SK-N-SH (cell line): ENCODE measurements around the gene MIEN1. TPM values are rescaled to one million over a fixed set of nuclear protein-coding genes. Genes with fewer than 3 reads are reported as not detected.

Source experiments
- CTCF ChIA-PET: fragments of 300-600, 350-600 bp; formaldehyde crosslinking; extraction: SDS; loops from one replicate; lab custom pipeline; 2021; lab: Yijun Ruan, JAX
- POLR2A ChIA-PET: fragments of 350-600 bp; sonication (Branson Sonifier 250); formaldehyde crosslinking; extraction: SDS; loops from one replicate; lab custom pipeline; 2020; ENCODE audit warnings: antibody characterized with exemption, inconsistent platforms; lab: Yijun Ruan, JAX
- DNase-seq: peaks from one replicate; pipeline ENCODE4 v3.0.0; 2012
- H2AFZ ChIP-seq: fragments of 200-600 bp; sonication (generic); 2 replicates; pipeline ENCODE4 v1.8.1; 2016; ENCODE audit warnings: antibody characterized with exemption, mild to moderate bottlenecking, low read depth
- H3F3A ChIP-seq: fragments of 200-600 bp; sonication (generic); replicated peaks from 2 replicates; pipeline ENCODE3; 2016; ENCODE audit warnings: antibody characterized with exemption, mild to moderate bottlenecking; ENCODE audit not compliant: insufficient read depth
- H3K27ac ChIP-seq, 2 experiments: fragments of 200-500 bp in 1 of 2; fragments of 200-600 bp in 1 of 2; sonication (Bioruptor generic) in 1 of 2; sonication (generic), shearing (Covaris generic) in 1 of 2; 2 replicates each; pipeline versions ENCODE4 v1.5.1 to v1.6.1; 2014 to 2016; ENCODE audit warnings: low read depth in 2 of 2, inconsistent platforms in 1 of 2, low read length in 1 of 2, mild to moderate bottlenecking in 1 of 2, mixed read lengths in 1 of 2
- H3K27me3 ChIP-seq: fragments of 200-600 bp; sonication (generic), shearing (Covaris generic); 2 replicates; pipeline ENCODE4 v1.6.1; 2016; ENCODE audit warnings: mixed run types; ENCODE audit not compliant: insufficient read depth
- H3K36me3 ChIP-seq, 2 experiments: fragments of 200-500 bp in 1 of 2; fragments of 200-600 bp in 1 of 2; sonication (Bioruptor generic) in 1 of 2; sonication (generic) in 1 of 2; replicated peaks in 1 of 2; 2 replicates each; pipeline versions ENCODE3 to v1.5.1; 2014 to 2016; ENCODE audit warnings: low read length in 1 of 2, mild to moderate bottlenecking in 1 of 2; ENCODE audit not compliant: insufficient read depth in 2 of 2, control insufficient read depth in 1 of 2
- H3K4me1 ChIP-seq, 2 experiments: fragments of 200-500 bp in 1 of 2; fragments of 200-600 bp in 1 of 2; sonication (Bioruptor generic) in 1 of 2; sonication (generic), shearing (Covaris generic) in 1 of 2; 2 replicates each; pipeline versions ENCODE4 v1.5.1 to v1.6.1; 2014 to 2016; ENCODE audit warnings: low read depth in 1 of 2, low read length in 1 of 2, mixed run types in 1 of 2; ENCODE audit not compliant: insufficient read depth in 2 of 2, control insufficient read depth in 1 of 2
- H3K4me2 ChIP-seq: fragments of 200-600 bp; sonication (generic), shearing (Covaris generic); 2 replicates; pipeline ENCODE4 v1.6.1; 2017; ENCODE audit warnings: mixed run types
- H3K4me3 ChIP-seq, 2 experiments: fragments of 200-500 bp in 1 of 2; fragments of 200-600 bp in 1 of 2; sonication (Bioruptor generic) in 1 of 2; sonication (generic), shearing (Covaris generic) in 1 of 2; 2 replicates each; pipeline versions ENCODE4 v1.5.1 to v1.8.1; 2014 to 2016; ENCODE audit warnings: low read depth in 2 of 2, inconsistent platforms in 1 of 2, low read length in 1 of 2, mild to moderate bottlenecking in 1 of 2, mixed read lengths in 1 of 2, moderate library complexity in 1 of 2
- H3K79me2 ChIP-seq: fragments of 200-600 bp; sonication (generic); 2 replicates; pipeline ENCODE4 v1.8.1; 2017; ENCODE audit warnings: mild to moderate bottlenecking; ENCODE audit not compliant: insufficient read depth
- H3K9ac ChIP-seq: fragments of 200-600 bp; sonication (generic); 2 replicates; pipeline ENCODE4 v1.6.1; 2017; ENCODE audit warnings: mixed run types
- H3K9me2 ChIP-seq: fragments of 200-600 bp; sonication (generic); 2 replicates; pipeline ENCODE4 v1.6.1; 2017; ENCODE audit warnings: mixed run types
- H3K9me3 ChIP-seq: fragments of 200-600 bp; sonication (generic); 2 replicates; pipeline ENCODE4 v1.6.1; 2017; ENCODE audit warnings: mixed run types, mild to moderate bottlenecking, moderate library complexity
- H4K20me1 ChIP-seq: fragments of 200-600 bp; sonication (generic); 2 replicates; pipeline ENCODE4 v1.6.1; 2017; ENCODE audit warnings: mild to moderate bottlenecking, mixed run types; ENCODE audit not compliant: insufficient read depth
- CTCF ChIP-seq: fragments of 200-600 bp; sonication (generic); IDR thresholded peaks from 2 replicates; pipeline ENCODE4 v1.6.1; 2017; ENCODE audit warnings: antibody characterized with exemption, mild to moderate bottlenecking, moderate library complexity
- ELF1 ChIP-seq: IDR thresholded peaks from 2 replicates; pipeline ENCODE4 v1.4.0; 2012
- FOSL2 ChIP-seq: IDR thresholded peaks from 2 replicates; pipeline ENCODE4 v1.4.0; 2012; ENCODE audit warnings: low read depth, mild to moderate bottlenecking, moderate library complexity, borderline replicate concordance
- IRF3 ChIP-seq: fragments of 150-350 bp; IDR thresholded peaks from 2 replicates; pipeline ENCODE4 v1.6.1; 2016; ENCODE audit warnings: mild to moderate bottlenecking, low read depth, low read length
- MAX ChIP-seq: IDR thresholded peaks from 2 replicates; pipeline ENCODE4 v1.4.0; 2012; ENCODE audit warnings: low read depth
- MEF2A ChIP-seq: IDR thresholded peaks from 2 replicates; pipeline ENCODE4 v1.4.0; 2012; ENCODE audit warnings: low read depth, borderline replicate concordance
- PBX3 ChIP-seq: IDR thresholded peaks from 2 replicates; pipeline ENCODE4; 2012
- RAD21 ChIP-seq: IDR thresholded peaks from 2 replicates; pipeline ENCODE4 v1.6.1; 2012; ENCODE audit warnings: mild to moderate bottlenecking, low read length
- RCOR1 ChIP-seq: fragments of 150-350 bp; IDR thresholded peaks from 2 replicates; pipeline ENCODE4 v1.6.1; 2017; ENCODE audit warnings: antibody characterized with exemption, low read length
- REST ChIP-seq: IDR thresholded peaks from 2 replicates; pipeline ENCODE4 v1.6.1; 2012; ENCODE audit warnings: mild to moderate bottlenecking, low read depth, low read length, moderate library complexity
- RFX5 ChIP-seq: IDR thresholded peaks from 2 replicates; pipeline ENCODE4 v1.6.1; 2012; ENCODE audit warnings: mild to moderate bottlenecking, improper control_type of control experiment, low read length
- SIN3A ChIP-seq: IDR thresholded peaks from 2 replicates; pipeline ENCODE4 v1.6.1; 2012; ENCODE audit warnings: low read depth, mild to moderate bottlenecking, low read length, moderate library complexity, borderline replicate concordance
- SMC3 ChIP-seq: IDR thresholded peaks from 2 replicates; pipeline ENCODE4 v1.6.1; 2012; ENCODE audit warnings: low read depth, low read length, improper control_type of control experiment
- TCF12 ChIP-seq: IDR thresholded peaks from 2 replicates; pipeline ENCODE4 v1.4.0; 2012
- TEAD4 ChIP-seq: IDR thresholded peaks from 2 replicates; pipeline ENCODE4 v1.4.0; 2012; ENCODE audit warnings: mild to moderate bottlenecking, borderline replicate concordance; ENCODE audit not compliant: insufficient read depth
- USF2 ChIP-seq: fragments of 150-350 bp; IDR thresholded peaks from 2 replicates; pipeline ENCODE4 v1.6.1; 2017; ENCODE audit warnings: antibody characterized with exemption, low read length, low read depth, borderline replicate concordance
- WGBS: methylation state at CpG from one replicate; pipeline ENCODE4 v1.1.6; 2017; ENCODE audit warnings: low lambda C conversion rate; 5-methylcytosine and 5-hydroxymethylcytosine counted together
- polyA plus RNA-seq, 3 experiments: library from polyadenylated mRNA; depleted of rRNA; stranded (reverse); fragments of >200 nt; gene quantifications; 2 replicates each; pipeline ENCODE4 v1.2.3, GENCODE V29; 2012

MIEN1 gene
- polyA plus RNA-seq, 1 of the 3 experiments (the other 2 are of a cell fraction) = 100 TPM

- ChIA-PET CTCF (interaction anchor here (0.7 to 2.9 kb wide), 5 partner anchors 13 to 167 kb away, joined by 3 to 23 read pairs (median 4); partner anchors contain the start of gene MIEN1), POLR2A (no interaction called here)
- Histone ChIP-seq H2AFZ (no peak overlapping the region), H3K9me3 (no peaks in the 10 kb centered on the region), H4K20me1 (no peaks in the 10 kb centered on the region), H3K4me2 (no peak overlapping the region), H3K9me2 (no peaks in the 10 kb centered on the region), H3K4me1 (no peaks in the 10 kb centered on the region), H3K4me3 (no peak overlapping the region), H3K79me2 (no peaks in the 10 kb centered on the region), H3K36me3 (no peaks in the 10 kb centered on the region), H3K27ac (no peak overlapping the region), H3F3A (no peaks in the 10 kb centered on the region), H3K9ac (no peak overlapping the region), H3K27me3 (0 out of 2 replicates have a peak, but pooled peaks cover 7% of the 10 kb centered on the region)
- no peak for DNase-seq
- 58% methylated on average over 12 of the region's 21 CpGs for WGBS
- no peak for TF ChIP-seq FOSL2
- TF ChIP-seq CTCF = no peak
- TF ChIP-seq TCF12 = no peak
- no peak for TF ChIP-seq ELF1
- no peak for TF ChIP-seq SMC3
- no peak for TF ChIP-seq RFX5
- no peak for TF ChIP-seq MAX
- no peak for TF ChIP-seq RAD21
- no peak for TF ChIP-seq MEF2A
- TF ChIP-seq REST = no peak
- TF ChIP-seq RCOR1 = no peak
- TF ChIP-seq TEAD4 = no peak
- TF ChIP-seq IRF3 = no peak
- no peak for TF ChIP-seq USF2
- TF ChIP-seq SIN3A = no peak
- TF ChIP-seq PBX3 = no peak
Measured at GRCh38 chr17:39742856-39743436, 12.6 kb upstream of the MIEN1 start.
